Measurements from ENCODE around the gene PTPRCAP. TPM values are rescaled to one million over a fixed set of nuclear protein-coding genes. Genes with fewer than 3 reads are reported as not detected.

Gene PTPRCAP
- total RNA-seq, 1 experiment from 2014 or later: 0.15 TPM

GRCh38 chr11:67395555-67396258, 41.8 kb downstream of the PTPRCAP start:
- ATAC-seq (no peak), DNase-seq (no peak)
- no peak overlapping the region for H3K27ac ChIP-seq (ENCODE audit: low read length)
- no peak overlapping the region for H2AFZ ChIP-seq (ENCODE audit: low read length)
- CTCF ChIA-PET: no interaction called here
- peaks cover 24% of the 10 kb centered on the region for H3K36me3 ChIP-seq (ENCODE audit: low read depth, low read length)
- H3K9ac ChIP-seq (ENCODE audit: low read length): no peak overlapping the region
- H3K4me1 ChIP-seq (ENCODE audit: insufficient read depth, low read length): peaks cover 14% of the 10 kb centered on the region; the same call in 1 of the 2 replicates
- POLR2A ChIA-PET (ENCODE audit: unreplicated experiment): no interaction called here
- H4K20me1 ChIP-seq (ENCODE audit: low read length): peaks cover 10% of the 10 kb centered on the region; the same call in 1 of the 2 replicates
- peaks cover 39% of the 10 kb centered on the region for H3K79me2 ChIP-seq (ENCODE audit: low read length)
- H3K4me3 ChIP-seq (ENCODE audit: low read length): no peak overlapping the region
- intact Hi-C loops (cut with micrococcal nuclease): no loop called here
- H3K4me2 ChIP-seq (ENCODE audit: low read length): no peak overlapping the region
- H3K27me3 ChIP-seq (ENCODE audit: low read length): no peaks in the 10 kb centered on the region
- H3K9me3 ChIP-seq (ENCODE audit: low read length): no peaks in the 10 kb centered on the region
- TF ChIP-seq EZH2phosphoT487 (IDR thresholded peaks at IDR 0.05; ENCODE audit: borderline replicate concordance, low read length): no peak
- TF ChIP-seq EZH2 (IDR thresholded peaks at IDR 0.05; ENCODE audit: low read length, unreplicated experiment): no peak
- TF ChIP-seq CTCF (conservative IDR thresholded peaks at IDR 0.05; ENCODE audit: low read depth, low read length): no peak
- no peaks in the 10 kb centered on the region for H3K9me2 ChIP-seq (replicated peaks; ENCODE audit: low read length)
- H3F3A ChIP-seq (ENCODE audit: low read length, unreplicated experiment): no peaks in the 10 kb centered on the region
- no TSS peak for BruUV-seq (replicated peaks)

GRCh38 chr11:67393990-67394389, 43.5 kb downstream of the PTPRCAP start:
- intact Hi-C loops (cut with micrococcal nuclease): no loop called here
- ATAC-seq (no peak), DNase-seq (no peak)
- H4K20me1 ChIP-seq (ENCODE audit: low read length): no peaks in the 10 kb centered on the region
- no peak overlapping the region for H3K4me2 ChIP-seq (ENCODE audit: low read length)
- ChIA-PET CTCF (no interaction called here), POLR2A (ENCODE audit: unreplicated experiment) (interaction anchor here (0.7 kb wide), 1 partner anchor 41 kb away, joined by 12 read pairs; no protein-coding TSS in a partner anchor)
- H3K27me3 ChIP-seq (ENCODE audit: low read length): no peaks in the 10 kb centered on the region
- no peaks in the 10 kb centered on the region for H3K9me2 ChIP-seq (replicated peaks; ENCODE audit: low read length)
- TF ChIP-seq CTCF (conservative IDR thresholded peaks at IDR 0.05; ENCODE audit: low read depth, low read length) (no peak), EZH2 (IDR thresholded peaks at IDR 0.05; ENCODE audit: low read length, unreplicated experiment) (no peak), EZH2phosphoT487 (IDR thresholded peaks at IDR 0.05; ENCODE audit: borderline replicate concordance, low read length) (no peak)
- H2AFZ ChIP-seq (ENCODE audit: low read length): no peak overlapping the region
- no peak overlapping the region for H3K9ac ChIP-seq (ENCODE audit: low read length)
- peaks cover 30% of the 10 kb centered on the region for H3K79me2 ChIP-seq (ENCODE audit: low read length)
- no TSS peak for BruUV-seq (replicated peaks)
- H3F3A ChIP-seq (ENCODE audit: low read length, unreplicated experiment): no peaks in the 10 kb centered on the region
- H3K4me3 ChIP-seq (ENCODE audit: low read length): no peak overlapping the region
- H3K9me3 ChIP-seq (ENCODE audit: low read length): no peaks in the 10 kb centered on the region
- no peak overlapping the region for H3K27ac ChIP-seq (ENCODE audit: low read length)
- H3K4me1 ChIP-seq (ENCODE audit: insufficient read depth, low read length): peaks cover 8% of the 10 kb centered on the region; the same call in 1 of the 2 replicates
- H3K36me3 ChIP-seq (ENCODE audit: low read depth, low read length): peaks cover 17% of the 10 kb centered on the region

GRCh38 chr11:67393437-67393836, 44.0 kb downstream of the PTPRCAP start:
- H4K20me1 ChIP-seq (ENCODE audit: low read length): no peaks in the 10 kb centered on the region
- H3K9ac ChIP-seq (ENCODE audit: low read length): no peak overlapping the region
- no peaks in the 10 kb centered on the region for H3F3A ChIP-seq (ENCODE audit: low read length, unreplicated experiment)
- H3K79me2 ChIP-seq (ENCODE audit: low read length): peaks cover 27% of the 10 kb centered on the region
- ATAC-seq (no peak), DNase-seq (no peak)
- BruUV-seq (replicated peaks): no TSS peak
- no peak overlapping the region for H3K27ac ChIP-seq (ENCODE audit: low read length)
- no peaks in the 10 kb centered on the region for H3K9me3 ChIP-seq (ENCODE audit: low read length)
- no peak for TF ChIP-seq CTCF (conservative IDR thresholded peaks at IDR 0.05; ENCODE audit: low read depth, low read length)
- TF ChIP-seq EZH2 (IDR thresholded peaks at IDR 0.05; ENCODE audit: low read length, unreplicated experiment): no peak
- no peak for TF ChIP-seq EZH2phosphoT487 (IDR thresholded peaks at IDR 0.05; ENCODE audit: borderline replicate concordance, low read length)
- H3K36me3 ChIP-seq (ENCODE audit: low read depth, low read length): peaks cover 11% of the 10 kb centered on the region
- CTCF ChIA-PET: no interaction called here
- no peak overlapping the region for H3K4me3 ChIP-seq (ENCODE audit: low read length)
- H3K4me1 ChIP-seq (ENCODE audit: insufficient read depth, low read length): peaks cover 8% of the 10 kb centered on the region; the same call in 1 of the 2 replicates
- POLR2A ChIA-PET (ENCODE audit: unreplicated experiment): no interaction called here
- no peak overlapping the region for H3K4me2 ChIP-seq (ENCODE audit: low read length)
- H3K27me3 ChIP-seq (ENCODE audit: low read length): no peaks in the 10 kb centered on the region
- no peaks in the 10 kb centered on the region for H3K9me2 ChIP-seq (replicated peaks; ENCODE audit: low read length)
- no peak overlapping the region for H2AFZ ChIP-seq (ENCODE audit: low read length)
- intact Hi-C loops (cut with micrococcal nuclease): no loop called here
